PC-3 (cell line): ENCODE results near the gene SRSF8. TPM values are rescaled to one million over a fixed set of nuclear protein-coding genes. Genes with fewer than 3 reads are reported as not detected.

ENCODE experiments used
- ATAC-seq: fragments of 200-7000 bp; cut with Tn5 transposase; 2 replicates; pipeline ENCODE4 v1.9.1; 2020; ENCODE audit warnings: mild to moderate bottlenecking, moderate library complexity
- BruUV-seq: library from RNA; stranded (reverse); fragments of 400-500 nt; replicated peaks from 2 replicates; lab custom pipeline; 2021; lab: Mats Ljungman, UMichigan
- CTCF ChIA-PET: fragments of 300-600 bp; sonication (Branson Sonifier 250); formaldehyde crosslinking; loops from one replicate; lab custom pipeline; 2022; ENCODE audit warnings: antibody characterized with exemption; lab: Charles Lee
- POLR2A ChIA-PET: fragments of 300-600 bp; sonication (Branson Sonifier 250); formaldehyde crosslinking; loops from one replicate; lab custom pipeline; 2022; ENCODE audit warnings: antibody characterized with exemption; ENCODE audit not compliant: unreplicated experiment; lab: Charles Lee
- DNase-seq: peaks from one replicate; pipeline ENCODE4 v3.0.0-alpha.2; 2015
- H2AFZ ChIP-seq: fragments of 300-600 bp; sonication (generic); 2 replicates; pipeline ENCODE4 v1.6.0; 2016; ENCODE audit warnings: antibody characterized with exemption, low read length
- H3F3A ChIP-seq: fragments of 300-600 bp; sonication (generic); one replicate; pipeline ENCODE4 v1.6.0; 2017; ENCODE audit warnings: antibody characterized with exemption, low read length, control low read depth, mild to moderate bottlenecking; ENCODE audit not compliant: unreplicated experiment
- H3K27ac ChIP-seq: fragments of 300-600 bp; sonication (generic); 2 replicates; pipeline ENCODE4 v1.5.1; 2016; ENCODE audit warnings: mild to moderate bottlenecking, low read length
- H3K27me3 ChIP-seq: fragments of 300-600 bp; sonication (generic); 2 replicates; pipeline ENCODE4 v1.6.1; 2016; ENCODE audit warnings: low read length, mixed read lengths
- H3K36me3 ChIP-seq: fragments of 300-600 bp; sonication (generic); 2 replicates; pipeline ENCODE4 v1.6.1; 2016; ENCODE audit warnings: low read depth, mixed run types, low read length, mixed read lengths
- H3K4me1 ChIP-seq: fragments of 300-600 bp; sonication (generic); 2 replicates; pipeline ENCODE4 v1.5.1; 2016; ENCODE audit warnings: low read length; ENCODE audit not compliant: insufficient read depth
- H3K4me2 ChIP-seq: fragments of 300-600 bp; sonication (generic); 2 replicates; pipeline ENCODE4 v1.6.0; 2016; ENCODE audit warnings: low read length
- H3K4me3 ChIP-seq: fragments of 300-600 bp; sonication (generic); 2 replicates; pipeline ENCODE4 v1.5.1; 2016; ENCODE audit warnings: mild to moderate bottlenecking, low read length, mixed read lengths
- H3K79me2 ChIP-seq: fragments of 300-600 bp; sonication (generic); 2 replicates; pipeline ENCODE4 v1.6.1; 2017; ENCODE audit warnings: low read length, mixed read lengths
- H3K9ac ChIP-seq: fragments of 300-600 bp; sonication (generic); 2 replicates; pipeline ENCODE4 v1.6.0; 2016; ENCODE audit warnings: mild to moderate bottlenecking, low read length
- H3K9me2 ChIP-seq: fragments of 300-600 bp; sonication (generic); replicated peaks from 2 replicates; pipeline ENCODE4 v1.6.1; 2016; ENCODE audit warnings: mixed run types, low read length, mixed read lengths
- H3K9me3 ChIP-seq: fragments of 300-600 bp; sonication (generic); 2 replicates; pipeline ENCODE4 v1.6.1; 2016; ENCODE audit warnings: low read length, mixed read lengths
- H4K20me1 ChIP-seq: fragments of 300-600 bp; sonication (generic); 2 replicates; pipeline ENCODE4 v1.6.1; 2016; ENCODE audit warnings: low read length, mixed read lengths
- CTCF ChIP-seq: fragments of 300-600 bp; sonication (generic); conservative IDR thresholded peaks from 2 replicates; pipeline ENCODE4 v1.5.1; 2017; ENCODE audit warnings: antibody characterized with exemption, low read depth, mild to moderate bottlenecking, low read length
- EZH2 ChIP-seq: fragments of 300-600 bp; sonication (generic); IDR thresholded peaks from one replicate; pipeline ENCODE4 v1.6.1; 2017; ENCODE audit warnings: antibody characterized with exemption, mild to moderate bottlenecking, low read length; ENCODE audit not compliant: unreplicated experiment
- EZH2phosphoT487 ChIP-seq: fragments of 300-600 bp; sonication (generic); IDR thresholded peaks from 2 replicates; pipeline ENCODE4 v1.6.1; 2018; ENCODE audit warnings: mild to moderate bottlenecking, antibody characterized with exemption, low read length, borderline replicate concordance
- intact Hi-C: fragments of 100-400 bp; cut with micrococcal nuclease; formaldehyde crosslinking; loops from 2 replicates; pipeline ENCODE4 v1.9.0; 2023
- total RNA-seq: library from RNA; depleted of rRNA; stranded (reverse); fragments of >200 nt; gene quantifications from 2 replicates; pipeline ENCODE4 v1.2.3, GENCODE V29; 2014

SRSF8 gene
- total RNA-seq, 1 experiment from 2014 or later: 17.2 TPM

GRCh38 chr11:95100191-95100648 lies 33.5 kb downstream of the SRSF8 start:
- peaks cover 9% of the 10 kb centered on the region; the same call in 1 of the 2 replicates for H3K79me2 ChIP-seq
- H3K9me2 ChIP-seq: no peaks in the 10 kb centered on the region
- TF ChIP-seq CTCF (no peak), EZH2phosphoT487 (no peak), EZH2 (no peak)
- H3K27ac ChIP-seq: no peak overlapping the region
- ChIA-PET POLR2A (no interaction called here), CTCF (no interaction called here)
- intact Hi-C loops: no loop called here
- H4K20me1 ChIP-seq: no peaks in the 10 kb centered on the region
- no peak overlapping the region for H2AFZ ChIP-seq
- H3K27me3 ChIP-seq: no peaks in the 10 kb centered on the region
- no peaks in the 10 kb centered on the region for H3K36me3 ChIP-seq
- H3K9ac ChIP-seq: no peak overlapping the region
- H3K9me3 ChIP-seq: no peaks in the 10 kb centered on the region
- H3K4me1 ChIP-seq: peaks cover 12% of the 10 kb centered on the region
- DNase-seq: no peak
- no peak overlapping the region for H3K4me2 ChIP-seq
- BruUV-seq: no TSS peak
- ATAC-seq: no peak
- no peak overlapping the region for H3K4me3 ChIP-seq
- H3F3A ChIP-seq: no peaks in the 10 kb centered on the region

GRCh38 chr11:95100856-95101507 lies 34.3 kb downstream of the SRSF8 start:
- Histone ChIP-seq H3K4me1 (peaks cover 7% of the 10 kb centered on the region), H3K9ac (no peak overlapping the region), H2AFZ (no peak overlapping the region), H3K79me2 (peaks cover 9% of the 10 kb centered on the region; the same call in 1 of the 2 replicates), H3K27ac (no peak overlapping the region), H4K20me1 (no peaks in the 10 kb centered on the region), H3K36me3 (no peaks in the 10 kb centered on the region), H3F3A (no peaks in the 10 kb centered on the region), H3K4me2 (no peak overlapping the region), H3K4me3 (no peak overlapping the region), H3K9me3 (no peaks in the 10 kb centered on the region), H3K9me2 (no peaks in the 10 kb centered on the region), H3K27me3 (no peaks in the 10 kb centered on the region)
- CTCF ChIA-PET: no interaction called here
- TF ChIP-seq EZH2phosphoT487: no peak
- POLR2A ChIA-PET: no interaction called here
- ATAC-seq: no peak
- DNase-seq: no peak
- intact Hi-C loops: no loop called here
- no TSS peak for BruUV-seq

- ATAC-seq: no peak
- Histone ChIP-seq H3K4me3 (no peak overlapping the region), H3K36me3 (no peaks in the 10 kb centered on the region), H3K9me2 (no peaks in the 10 kb centered on the region), H3K9me3 (no peaks in the 10 kb centered on the region), H3K27me3 (no peaks in the 10 kb centered on the region), H4K20me1 (no peaks in the 10 kb centered on the region), H3K4me2 (no peak overlapping the region), H3K27ac (no peak overlapping the region), H3K9ac (no peak overlapping the region), H2AFZ (no peak overlapping the region), H3K4me1 (peaks cover 7% of the 10 kb centered on the region), H3F3A (no peaks in the 10 kb centered on the region), H3K79me2 (peaks cover 9% of the 10 kb centered on the region; the same call in 1 of the 2 replicates)
- ChIA-PET POLR2A (no interaction called here), CTCF (no interaction called here)
- BruUV-seq: no TSS peak
- intact Hi-C loops: no loop called here
- TF ChIP-seq EZH2 (no peak), EZH2phosphoT487 (no peak), CTCF (no peak)
- no peak for DNase-seq
Measured at GRCh38 chr11:95101935-95102334, 35.2 kb downstream of the SRSF8 start.
